Measurements from ENCODE around the gene OR7C1. TPM values are rescaled to one million over a fixed set of nuclear protein-coding genes. Genes with fewer than 3 reads are reported as not detected.

OR7C1 gene
- total and polyA plus RNA-seq, 2 donors, result 0.11 TPM; not detected in 1

DNA sequence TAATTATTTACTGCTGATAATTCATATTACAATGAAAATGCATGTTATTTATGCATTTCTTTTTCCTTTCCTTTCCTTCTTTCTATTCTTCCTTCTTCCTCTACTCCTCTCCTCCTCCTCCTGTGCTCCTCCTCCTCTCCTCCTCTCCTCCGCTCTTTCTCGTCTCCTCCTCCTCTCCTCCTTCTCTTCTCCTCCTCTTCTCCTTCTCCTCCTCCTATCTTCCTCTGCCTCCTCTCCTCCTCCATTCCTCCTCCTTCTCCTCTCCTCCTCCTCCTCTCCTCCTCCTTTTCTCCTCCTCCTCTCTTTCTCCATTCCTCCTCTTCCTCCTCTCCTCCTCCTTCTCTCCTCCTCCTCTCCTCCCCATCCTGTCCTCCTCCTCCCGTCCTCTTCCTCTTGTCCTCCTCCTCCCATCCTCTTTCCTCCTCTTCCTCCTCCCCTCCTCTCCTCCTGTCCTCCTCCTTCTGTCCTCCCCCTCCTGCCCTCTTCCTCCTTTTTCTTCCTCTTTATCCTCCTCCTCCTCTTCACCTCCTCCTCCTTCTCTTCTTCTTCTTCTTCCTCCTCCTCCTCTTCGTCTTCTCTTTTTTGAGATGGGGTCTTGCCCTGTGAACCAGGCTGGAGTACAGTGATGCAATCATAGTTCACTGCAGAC is 71.4 kb downstream of the OR7C1 start:
- H3K27ac ChIP-seq (ENCODE audit: low read depth in 1 of 2, low read length in 1 of 2), result no peak overlapping the region
- H3K4me1 ChIP-seq (ENCODE audit: control insufficient read depth in 2 of 2, insufficient read depth in 2 of 2, low read length in 2 of 2), result no peaks in the 10 kb centered on the region
- no peaks in the 10 kb centered on the region for H3K9me3 ChIP-seq (ENCODE audit: control insufficient read depth in 2 of 2, insufficient read depth in 1 of 2, low read length in 1 of 2)
- peaks cover 0 to 2% of the 10 kb centered on the region in 2 donors for H3K36me3 ChIP-seq (ENCODE audit: control insufficient read depth in 2 of 2, insufficient read depth in 2 of 2, low read length in 1 of 2)
- DNase-seq (ENCODE audit: low read depth in 6 of 9, low spot score in 9 of 9), result no peak
- H3K4me3 ChIP-seq (ENCODE audit: low read length in 2 of 2), result no peak overlapping the region
- 98% methylated on average over 4 of the region's 4 CpGs for WGBS
- no peaks in the 10 kb centered on the region for H3K27me3 ChIP-seq (ENCODE audit: control insufficient read depth in 2 of 2, insufficient read depth in 1 of 2, low read length in 1 of 2)

GRCh38 chr19:14762111-14762510 is 72.9 kb downstream of the OR7C1 start:
- WGBS, result 93% methylated on average over 2 of the region's 2 CpGs
- no peak for DNase-seq (ENCODE audit: low read depth in 6 of 9, low spot score in 9 of 9)
- H3K36me3 ChIP-seq (ENCODE audit: control insufficient read depth in 2 of 2, insufficient read depth in 2 of 2, low read length in 1 of 2), result peaks cover 0 to 2% of the 10 kb centered on the region in 2 donors
- no peak overlapping the region for H3K27ac ChIP-seq (ENCODE audit: low read depth in 1 of 2, low read length in 1 of 2)
- no peaks in the 10 kb centered on the region for H3K27me3 ChIP-seq (ENCODE audit: control insufficient read depth in 2 of 2, insufficient read depth in 1 of 2, low read length in 1 of 2)
- no peaks in the 10 kb centered on the region for H3K9me3 ChIP-seq (ENCODE audit: control insufficient read depth in 2 of 2, insufficient read depth in 1 of 2, low read length in 1 of 2)
- H3K4me3 ChIP-seq (ENCODE audit: low read length in 2 of 2), result no peak overlapping the region
- H3K4me1 ChIP-seq (ENCODE audit: control insufficient read depth in 2 of 2, insufficient read depth in 2 of 2, low read length in 2 of 2), result no peaks in the 10 kb centered on the region

GRCh38 chr19:14761607-14762006 is 73.4 kb downstream of the OR7C1 start:
- WGBS, result 91% methylated on average over 5 of the region's 5 CpGs
- no peaks in the 10 kb centered on the region for H3K27me3 ChIP-seq (ENCODE audit: control insufficient read depth in 2 of 2, insufficient read depth in 1 of 2, low read length in 1 of 2)
- H3K4me1 ChIP-seq (ENCODE audit: control insufficient read depth in 2 of 2, insufficient read depth in 2 of 2, low read length in 2 of 2), result no peaks in the 10 kb centered on the region
- no peaks in the 10 kb centered on the region for H3K9me3 ChIP-seq (ENCODE audit: control insufficient read depth in 2 of 2, insufficient read depth in 1 of 2, low read length in 1 of 2)
- no peak overlapping the region for H3K27ac ChIP-seq (ENCODE audit: low read depth in 1 of 2, low read length in 1 of 2)
- peaks cover 0 to 2% of the 10 kb centered on the region in 2 donors for H3K36me3 ChIP-seq (ENCODE audit: control insufficient read depth in 2 of 2, insufficient read depth in 2 of 2, low read length in 1 of 2)
- H3K4me3 ChIP-seq (ENCODE audit: low read length in 2 of 2), result no peak overlapping the region
- DNase-seq (ENCODE audit: low read depth in 6 of 9, low spot score in 9 of 9), result no peak

GRCh38 chr19:14758816-14759215 is 76.2 kb downstream of the OR7C1 start:
- no peak overlapping the region for H3K27ac ChIP-seq (ENCODE audit: low read depth in 1 of 2, low read length in 1 of 2)
- H3K27me3 ChIP-seq (ENCODE audit: control insufficient read depth in 2 of 2, insufficient read depth in 1 of 2, low read length in 1 of 2), result no peaks in the 10 kb centered on the region
- no peak for DNase-seq (ENCODE audit: low read depth in 6 of 9, low spot score in 9 of 9)
- H3K36me3 ChIP-seq (ENCODE audit: control insufficient read depth in 2 of 2, insufficient read depth in 2 of 2, low read length in 1 of 2), result no peaks in the 10 kb centered on the region
- H3K9me3 ChIP-seq (ENCODE audit: control insufficient read depth in 2 of 2, insufficient read depth in 1 of 2, low read length in 1 of 2), result no peaks in the 10 kb centered on the region
- H3K4me1 ChIP-seq (ENCODE audit: control insufficient read depth in 2 of 2, insufficient read depth in 2 of 2, low read length in 2 of 2), result no peaks in the 10 kb centered on the region
- WGBS, result 92% methylated on average over 16 of the region's 16 CpGs
- no peak overlapping the region for H3K4me3 ChIP-seq (ENCODE audit: low read length in 2 of 2)

DNA sequence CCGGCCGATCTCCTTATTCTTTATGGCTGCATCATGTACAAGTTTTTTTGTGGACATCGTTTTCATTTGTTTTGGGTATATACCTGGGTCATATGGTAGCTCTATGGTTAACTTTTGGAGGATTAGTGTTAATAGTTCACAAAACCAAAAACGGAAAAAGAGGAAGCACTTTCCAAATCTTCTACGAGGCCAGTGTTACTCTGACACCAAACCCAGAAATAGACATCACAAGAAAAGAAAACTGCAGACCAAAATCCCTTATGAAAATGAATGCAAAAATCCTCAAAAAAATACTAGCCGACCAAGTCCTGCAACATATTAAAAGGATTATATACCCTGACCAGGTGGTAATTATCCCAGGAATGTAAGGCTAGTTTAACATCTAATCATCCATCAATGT is 86.4 kb downstream of the OR7C1 start:
- 89% methylated on average over 6 of the region's 6 CpGs for WGBS
- no peak for DNase-seq (ENCODE audit: low read depth in 6 of 9, low spot score in 9 of 9)
- Histone ChIP-seq H3K27ac (ENCODE audit: low read depth in 1 of 2, low read length in 1 of 2) (no peak overlapping the region), H3K36me3 (ENCODE audit: control insufficient read depth in 2 of 2, insufficient read depth in 2 of 2, low read length in 1 of 2) (no peaks in the 10 kb centered on the region), H3K4me1 (ENCODE audit: control insufficient read depth in 2 of 2, insufficient read depth in 2 of 2, low read length in 2 of 2) (no peaks in the 10 kb centered on the region), H3K9me3 (ENCODE audit: control insufficient read depth in 2 of 2, insufficient read depth in 1 of 2, low read length in 1 of 2) (no peaks in the 10 kb centered on the region), H3K4me3 (ENCODE audit: low read length in 2 of 2) (no peak overlapping the region), H3K27me3 (ENCODE audit: control insufficient read depth in 2 of 2, insufficient read depth in 1 of 2, low read length in 1 of 2) (no peaks in the 10 kb centered on the region)

Other genes with a start within 250 kb of the OR7C1 start
- gene ADGRE3, start 160.3 kb downstream of the OR7C1 start, total RNA-seq, result 0.33 TPM
- 0.09 TPM for gene ADGRE3, start 160.3 kb downstream of the OR7C1 start, polyA plus RNA-seq
- gene ZNF333, start 145.1 kb downstream of the OR7C1 start, total RNA-seq, result 6.8 TPM
- gene ZNF333, start 145.1 kb downstream of the OR7C1 start, polyA plus RNA-seq, result 14.5 TPM
- gene ADGRE2, start 56.6 kb downstream of the OR7C1 start, total RNA-seq, result 1.2 TPM
- gene ADGRE2, start 56.6 kb downstream of the OR7C1 start, polyA plus RNA-seq, result 3.4 TPM
- gene OR7A5, start within 50 bp of the OR7C1 start, total RNA-seq, result not detected
- gene OR7A5, start within 50 bp of the OR7C1 start, polyA plus RNA-seq, result 0.16 TPM
- not detected for gene OR7A10, start 13.7 kb upstream of the OR7C1 start, total RNA-seq
- gene OR7A10, start 13.7 kb upstream of the OR7C1 start, polyA plus RNA-seq, result not detected
- not detected for gene OR7A17, start 50.9 kb upstream of the OR7C1 start, total RNA-seq
- gene OR7A17, start 50.9 kb upstream of the OR7C1 start, polyA plus RNA-seq, result not detected
- not detected for gene OR7C2, start 106.3 kb upstream of the OR7C1 start, total RNA-seq
- gene OR7C2, start 106.3 kb upstream of the OR7C1 start, polyA plus RNA-seq, result not detected
- 0.05 TPM for gene SLC1A6, start 144.7 kb upstream of the OR7C1 start, total RNA-seq
- 0.18 TPM for gene SLC1A6, start 144.7 kb upstream of the OR7C1 start, polyA plus RNA-seq
- gene CASP14, start 214.3 kb upstream of the OR7C1 start, total RNA-seq, result 0.24 TPM
- gene CASP14, start 214.3 kb upstream of the OR7C1 start, polyA plus RNA-seq, result 13.0 TPM
- gene OR1I1, start 247.0 kb upstream of the OR7C1 start, total RNA-seq, result not detected
- 0.05 TPM for gene OR1I1, start 247.0 kb upstream of the OR7C1 start, polyA plus RNA-seq

Data from thymus (tissue), 11 donors.